ENCODE results near the gene SPTB.

Gene SPTB

GRCh38 chr14:64723691-64724577 lies 155.8 kb downstream of the SPTB start:
- no peak for TF ChIP-seq CTCF (IDR thresholded peaks at IDR 0.05; ENCODE audit: borderline replicate concordance, insufficient read depth, low read depth, low read length)
- no peak overlapping the region for H3K4me3 ChIP-seq (ENCODE audit: low read depth, low read length)

- TF ChIP-seq CTCF (IDR thresholded peaks at IDR 0.05; ENCODE audit: borderline replicate concordance, insufficient read depth, low read depth, low read length) = no peak
- H3K4me3 ChIP-seq (ENCODE audit: low read depth, low read length) = no peak overlapping the region
Measured at GRCh38 chr14:64722842-64723447, 156.8 kb downstream of the SPTB start.

- no peak for TF ChIP-seq CTCF (IDR thresholded peaks at IDR 0.05; ENCODE audit: borderline replicate concordance, insufficient read depth, low read depth, low read length)
- H3K4me3 ChIP-seq (ENCODE audit: low read depth, low read length) = no peak overlapping the region
Measured at GRCh38 chr14:64721899-64722298, 157.8 kb downstream of the SPTB start.

GRCh38 chr14:64721391-64721791 lies 158.3 kb downstream of the SPTB start:
- TF ChIP-seq CTCF (IDR thresholded peaks at IDR 0.05; ENCODE audit: borderline replicate concordance, insufficient read depth, low read depth, low read length) = no peak

GRCh38 chr14:64720131-64720576 lies 159.6 kb downstream of the SPTB start:
- TF ChIP-seq CTCF (IDR thresholded peaks at IDR 0.05; ENCODE audit: borderline replicate concordance, insufficient read depth, low read depth, low read length) = no peak
- no peak overlapping the region for H3K4me3 ChIP-seq (ENCODE audit: low read depth, low read length)

More at GRCh38 chr14:64721391-64721791, 158.3 kb downstream of the SPTB start:
- no peak overlapping the region for H3K4me3 ChIP-seq (ENCODE audit: low read depth, low read length)

- TF ChIP-seq CTCF (IDR thresholded peaks at IDR 0.05; ENCODE audit: borderline replicate concordance, insufficient read depth, low read depth, low read length) = no peak
- no peak overlapping the region for H3K4me3 ChIP-seq (ENCODE audit: low read depth, low read length)
Measured at GRCh38 chr14:64719601-64720000, 160.1 kb downstream of the SPTB start.

Data from GM12875 (cell line).